Keratinocyte (primary cell): ENCODE data around the gene WFS1.

Source experiments
- CTCF ChIP-seq, 3 experiments: IDR thresholded peaks in 1 of 3; conservative IDR thresholded peaks in 1 of 3; optimal IDR thresholded peaks in 1 of 3; 2 replicates in 2 of 3; 3 replicates in 1 of 3; pipeline versions ENCODE3 to v1.5.1; 2011; ENCODE audit warnings: low read length in 3 of 3, mild to moderate bottlenecking in 3 of 3, moderate library complexity in 2 of 3, control low read depth in 1 of 3, inconsistent platforms in 1 of 3; ENCODE audit not compliant: insufficient read depth in 2 of 3; ENCODE audit errors: extremely low read depth in 1 of 3
- EZH2 ChIP-seq: IDR thresholded peaks from one replicate; pipeline ENCODE4 v1.6.1; 2012; ENCODE audit warnings: inconsistent platforms, mild to moderate bottlenecking, low read length, moderate library complexity

- TF ChIP-seq CTCF (optimal IDR thresholded peaks at IDR 0.05 in 1 of 3, IDR thresholded peaks at IDR 0.05 in 1 of 3, conservative IDR thresholded peaks at IDR 0.05 in 1 of 3; ENCODE audit: extremely low read depth in 1 of 3, insufficient read depth in 2 of 3, low read length in 3 of 3) (no peak), EZH2 (no peak)
Observed at GRCh38 chr4:6269616-6270511, at the start of gene WFS1.
